Measurements from ENCODE around the gene C1QTNF2. TPM values are rescaled to one million over a fixed set of nuclear protein-coding genes. Genes with fewer than 3 reads are reported as not detected.

C1QTNF2 gene
- total RNA-seq, 1 donor from 2014 or later, result not detected

- Mint-ChIP-seq H3K4me3 (no peak overlapping the region), H3K27ac (no peak overlapping the region), H3K36me3 (ENCODE audit: low read depth) (no peaks in the 10 kb centered on the region), H3K9me3 (no peaks in the 10 kb centered on the region), H3K27me3 (peaks cover 21% of the 10 kb centered on the region), H3K4me1 (peaks cover 9% of the 10 kb centered on the region)
- intact Hi-C loops (cut with micrococcal nuclease), result no loop called here
- TF ChIP-seq CTCF (IDR thresholded peaks at IDR 0.05), result no peak
- ChIA-PET POLR2A (no interaction called here), CTCF (no interaction called here)
- ATAC-seq (ENCODE audit: low read depth), result no peak
- DNase-seq, result no peak
These were observed 9.6 kb upstream of the C1QTNF2 start for GRCh38 chr5:160380041-160380440.

- DNase-seq (no peak), ATAC-seq (ENCODE audit: low read depth) (no peak)
- no peak for TF ChIP-seq CTCF (IDR thresholded peaks at IDR 0.05)
- Mint-ChIP-seq H3K27me3 (peaks cover 26% of the 10 kb centered on the region), H3K9me3 (no peaks in the 10 kb centered on the region), H3K4me3 (no peak overlapping the region), H3K36me3 (ENCODE audit: low read depth) (no peaks in the 10 kb centered on the region), H3K27ac (no peak overlapping the region), H3K4me1 (peaks cover 9% of the 10 kb centered on the region)
- ChIA-PET CTCF (interaction anchor here (1.4 kb wide), 1 partner anchor 10 kb away, joined by 4 read pairs; no protein-coding TSS in a partner anchor), POLR2A (no interaction called here)
- intact Hi-C loops (cut with micrococcal nuclease), result no loop called here
These were observed 9.1 kb upstream of the C1QTNF2 start for GRCh38 chr5:160379511-160379910.

GRCh38 chr5:160378330-160378729, 7.9 kb upstream of the C1QTNF2 start:
- no peaks in the 10 kb centered on the region for H3K36me3 Mint-ChIP-seq (ENCODE audit: low read depth)
- no peaks in the 10 kb centered on the region for H3K9me3 Mint-ChIP-seq
- H3K4me1 Mint-ChIP-seq, result peaks cover 9% of the 10 kb centered on the region
- DNase-seq (no peak), ATAC-seq (ENCODE audit: low read depth) (no peak)
- no peak for TF ChIP-seq CTCF (IDR thresholded peaks at IDR 0.05)
- H3K4me3 Mint-ChIP-seq, result no peak overlapping the region
- CTCF ChIA-PET, result interaction anchor here (1.4 kb wide), 1 partner anchor 11 kb away, joined by 4 read pairs; no protein-coding TSS in a partner anchor
- H3K27ac Mint-ChIP-seq, result no peak overlapping the region
- intact Hi-C loops (cut with micrococcal nuclease), result no loop called here
- peaks cover 30% of the 10 kb centered on the region for H3K27me3 Mint-ChIP-seq
- POLR2A ChIA-PET, result no interaction called here

GRCh38 chr5:160377651-160378050, 7.2 kb upstream of the C1QTNF2 start:
- ATAC-seq (ENCODE audit: low read depth) (no peak), DNase-seq (no peak)
- CTCF ChIA-PET, result no interaction called here
- no peaks in the 10 kb centered on the region for H3K36me3 Mint-ChIP-seq (ENCODE audit: low read depth)
- no peaks in the 10 kb centered on the region for H3K9me3 Mint-ChIP-seq
- H3K4me1 Mint-ChIP-seq, result peaks cover 3% of the 10 kb centered on the region
- H3K27me3 Mint-ChIP-seq, result peaks cover 36% of the 10 kb centered on the region
- POLR2A ChIA-PET, result interaction anchor here (0.6 kb wide), 1 partner anchor 26 kb away, joined by 3 read pairs; no protein-coding TSS in a partner anchor
- H3K4me3 Mint-ChIP-seq, result no peak overlapping the region
- TF ChIP-seq CTCF (IDR thresholded peaks at IDR 0.05), result no peak
- intact Hi-C loops (cut with micrococcal nuclease), result no loop called here
- H3K27ac Mint-ChIP-seq, result no peak overlapping the region

- no peaks in the 10 kb centered on the region for H3K4me1 Mint-ChIP-seq
- ChIA-PET CTCF (no interaction called here), POLR2A (no interaction called here)
- no peak overlapping the region for H3K27ac Mint-ChIP-seq
- no peak overlapping the region for H3K4me3 Mint-ChIP-seq
- intact Hi-C loops (cut with micrococcal nuclease), result no loop called here
- H3K9me3 Mint-ChIP-seq, result no peaks in the 10 kb centered on the region
- no peak for TF ChIP-seq CTCF (IDR thresholded peaks at IDR 0.05)
- no peaks in the 10 kb centered on the region for H3K36me3 Mint-ChIP-seq (ENCODE audit: low read depth)
- H3K27me3 Mint-ChIP-seq, result peaks cover 44% of the 10 kb centered on the region
- ATAC-seq (ENCODE audit: low read depth), result no peak
- no peak for DNase-seq
These were observed 6.0 kb upstream of the C1QTNF2 start for GRCh38 chr5:160376416-160376815.
